SJCRH30 (cell line): Measurements from ENCODE around the gene BLTP2. TPM values are rescaled to one million over a fixed set of nuclear protein-coding genes. Genes with fewer than 3 reads are reported as not detected.
"Not testable (repeated sequence)": the region's sequence is repeated elsewhere in the genome, so short reads cannot be mapped to it uniquely, and the experiment has no call there.

ENCODE experiments used
- DNase-seq, 2 experiments: peaks; one replicate each; pipeline ENCODE4 v3.0.0-alpha.2; 2015 to 2020
- H3K27ac ChIP-seq: fragments of 250-450 bp; sonication (Bioruptor Pico); 2 replicates; pipeline ENCODE4 v1.5.1; 2020; ENCODE audit warnings: mild to moderate bottlenecking, moderate library complexity
- H3K27me3 ChIP-seq: fragments of 250-450 bp; sonication (Bioruptor Pico); 2 replicates; pipeline ENCODE4 v1.5.1; 2020; ENCODE audit warnings: mild to moderate bottlenecking, moderate library complexity
- H3K36me3 ChIP-seq: fragments of 250-450 bp; sonication (Bioruptor Pico); 2 replicates; pipeline ENCODE4 v1.5.1; 2020; ENCODE audit warnings: mild to moderate bottlenecking, moderate library complexity
- H3K4me1 ChIP-seq: fragments of 250-450 bp; sonication (Bioruptor Pico); 2 replicates; pipeline ENCODE4 v1.5.1; 2020; ENCODE audit warnings: mild to moderate bottlenecking, moderate library complexity
- H3K4me3 ChIP-seq: fragments of 250-450 bp; sonication (Bioruptor Pico); 2 replicates; pipeline ENCODE4 v1.5.1; 2020; ENCODE audit warnings: mild to moderate bottlenecking, moderate library complexity
- H3K9me3 ChIP-seq: fragments of 250-450 bp; sonication (Bioruptor Pico); replicated peaks from 2 replicates; pipeline ENCODE4 v1.5.1; 2020; ENCODE audit warnings: mild to moderate bottlenecking, moderate library complexity
- total RNA-seq: library from RNA; depleted of rRNA; stranded (reverse); fragments of >200 nt; shearing (Covaris generic); gene quantifications from 2 replicates; pipeline ENCODE4 v1.2.3, GENCODE V29; 2014

The BLTP2 gene
- total RNA-seq, 1 experiment from 2014 or later, result 120 TPM

- Histone ChIP-seq H3K9me3 (no peaks in the 10 kb centered on the region), H3K36me3 (peaks cover 79% of the 10 kb centered on the region)
These were observed 18.1 kb downstream of the BLTP2 start for GRCh38 chr17:28626818-28627217.

DNA sequence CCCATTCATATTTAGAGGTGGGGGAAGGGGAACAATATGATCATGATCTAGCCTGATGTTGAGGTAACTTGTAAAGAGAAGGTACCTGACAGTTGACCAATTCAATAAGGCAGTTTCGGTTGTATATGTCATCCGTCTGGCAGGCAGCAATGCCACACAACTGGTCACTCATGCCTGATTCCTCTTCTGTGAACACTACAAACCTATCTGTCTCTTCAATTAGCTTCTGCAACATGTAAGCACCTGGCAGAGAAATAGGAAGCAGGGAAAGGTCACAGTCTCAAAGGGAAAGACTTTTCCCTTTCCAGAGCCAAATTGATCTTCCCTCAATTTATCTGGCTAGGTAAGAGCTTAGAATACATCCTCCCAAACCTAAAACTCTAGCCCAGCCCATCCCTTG, 20.8 kb downstream of the BLTP2 start:
- H3K27me3 ChIP-seq, result no peaks in the 10 kb centered on the region
- no peaks in the 10 kb centered on the region for H3K9me3 ChIP-seq
- peaks cover 81% of the 10 kb centered on the region for H3K36me3 ChIP-seq
- no peak overlapping the region for H3K27ac ChIP-seq
- no peak for DNase-seq
- H3K4me3 ChIP-seq, result no peak overlapping the region
- no peaks in the 10 kb centered on the region for H3K4me1 ChIP-seq

More at GRCh38 chr17:28626818-28627217, 18.1 kb downstream of the BLTP2 start:
- H3K4me3 ChIP-seq, result no peak overlapping the region
- no peak for DNase-seq
- H3K27me3 ChIP-seq, result no peaks in the 10 kb centered on the region
- H3K27ac ChIP-seq, result no peak overlapping the region
- H3K4me1 ChIP-seq, result no peaks in the 10 kb centered on the region

DNA sequence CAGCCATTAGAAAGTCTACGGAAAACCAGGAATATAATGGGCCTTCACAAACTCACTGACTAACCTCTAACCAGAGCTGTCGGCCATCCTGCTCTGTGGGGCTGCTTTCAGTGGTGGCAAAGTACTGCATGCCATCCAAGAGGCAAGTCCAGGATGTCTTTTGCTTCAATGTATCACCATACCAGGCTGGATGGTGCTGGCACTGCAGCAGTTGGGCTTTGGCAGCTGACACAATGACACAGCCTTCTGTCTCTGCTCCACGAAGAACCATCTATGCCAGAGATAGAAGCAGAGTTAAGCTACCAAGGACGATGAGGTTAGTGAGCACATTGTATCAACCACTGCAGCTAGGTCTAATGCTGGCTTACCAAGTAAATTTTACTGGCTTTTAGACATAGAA, 21.3 kb downstream of the BLTP2 start:
- Histone ChIP-seq H3K27me3 (no peaks in the 10 kb centered on the region), H3K4me3 (no peak overlapping the region), H3K27ac (no peak overlapping the region), H3K4me1 (no peaks in the 10 kb centered on the region), H3K36me3 (peaks cover 84% of the 10 kb centered on the region), H3K9me3 (no peaks in the 10 kb centered on the region)
- no peak for DNase-seq

- Histone ChIP-seq H3K27me3 (no peaks in the 10 kb centered on the region), H3K9me3 (no peaks in the 10 kb centered on the region), H3K27ac (no peak overlapping the region), H3K4me3 (no peak overlapping the region), H3K4me1 (no peaks in the 10 kb centered on the region), H3K36me3 (peaks cover 83% of the 10 kb centered on the region)
- no peak for DNase-seq
These were observed 22.8 kb downstream of the BLTP2 start for GRCh38 chr17:28622186-28622585.

- Histone ChIP-seq H3K9me3 (no peaks in the 10 kb centered on the region), H3K36me3 (peaks cover 95% of the 10 kb centered on the region), H3K27me3 (no peaks in the 10 kb centered on the region), H3K4me1 (no peaks in the 10 kb centered on the region), H3K27ac (no peak overlapping the region), H3K4me3 (no peak overlapping the region)
- DNase-seq, result no peak
These were observed 24.9 kb downstream of the BLTP2 start for GRCh38 chr17:28620010-28620409.

DNA sequence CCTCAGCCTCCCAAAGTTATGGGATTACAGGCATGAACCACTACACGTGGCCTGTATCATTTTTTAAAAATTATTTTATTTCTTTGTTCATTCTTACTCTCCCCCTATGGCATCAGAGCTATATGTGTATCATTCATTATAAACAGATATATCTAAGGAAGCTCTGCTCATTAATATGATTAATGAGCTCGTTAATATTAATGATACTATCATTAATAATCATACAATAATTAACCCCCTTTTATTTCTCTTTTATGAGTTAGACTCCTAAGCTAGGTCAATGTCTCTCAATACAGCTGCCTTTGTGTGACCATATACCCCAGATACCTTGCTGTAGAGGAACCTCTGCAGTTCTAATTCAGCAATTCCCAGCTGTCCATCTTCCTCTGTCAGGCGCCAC, 26.5 kb downstream of the BLTP2 start:
- Histone ChIP-seq H3K27me3 (no peaks in the 10 kb centered on the region), H3K4me3 (no peak overlapping the region), H3K4me1 (no peaks in the 10 kb centered on the region), H3K9me3 (no peaks in the 10 kb centered on the region), H3K27ac (no peak overlapping the region), H3K36me3 (peaks cover 90% of the 10 kb centered on the region)
- no peak for DNase-seq

DNA sequence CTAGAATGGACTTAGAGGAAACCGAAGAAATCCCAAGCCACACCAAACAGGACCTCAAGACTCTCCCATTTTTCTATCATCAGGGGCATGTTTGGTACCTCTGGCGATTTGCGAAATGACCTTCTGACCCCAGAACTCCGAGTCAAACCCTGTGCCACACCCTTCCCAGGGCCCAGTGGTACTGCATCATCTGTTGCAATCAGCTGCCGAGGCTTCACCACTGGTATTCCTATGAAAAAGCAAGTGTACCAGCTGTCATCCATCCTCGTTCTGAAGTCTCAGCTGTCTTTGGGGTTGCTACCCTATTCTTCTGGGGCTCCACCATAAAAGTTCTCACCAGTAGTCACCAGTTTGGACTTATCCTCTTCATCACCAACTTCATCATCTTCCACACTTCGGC, 28.7 kb downstream of the BLTP2 start:
- DNase-seq, result peak in 1 of 2 experiments; percentile 26
- no peaks in the 10 kb centered on the region for H3K9me3 ChIP-seq
- peaks cover 80% of the 10 kb centered on the region for H3K36me3 ChIP-seq
- no peak overlapping the region for H3K27ac ChIP-seq
- H3K4me1 ChIP-seq, result no peaks in the 10 kb centered on the region
- no peaks in the 10 kb centered on the region for H3K27me3 ChIP-seq
- no peak overlapping the region for H3K4me3 ChIP-seq

DNA sequence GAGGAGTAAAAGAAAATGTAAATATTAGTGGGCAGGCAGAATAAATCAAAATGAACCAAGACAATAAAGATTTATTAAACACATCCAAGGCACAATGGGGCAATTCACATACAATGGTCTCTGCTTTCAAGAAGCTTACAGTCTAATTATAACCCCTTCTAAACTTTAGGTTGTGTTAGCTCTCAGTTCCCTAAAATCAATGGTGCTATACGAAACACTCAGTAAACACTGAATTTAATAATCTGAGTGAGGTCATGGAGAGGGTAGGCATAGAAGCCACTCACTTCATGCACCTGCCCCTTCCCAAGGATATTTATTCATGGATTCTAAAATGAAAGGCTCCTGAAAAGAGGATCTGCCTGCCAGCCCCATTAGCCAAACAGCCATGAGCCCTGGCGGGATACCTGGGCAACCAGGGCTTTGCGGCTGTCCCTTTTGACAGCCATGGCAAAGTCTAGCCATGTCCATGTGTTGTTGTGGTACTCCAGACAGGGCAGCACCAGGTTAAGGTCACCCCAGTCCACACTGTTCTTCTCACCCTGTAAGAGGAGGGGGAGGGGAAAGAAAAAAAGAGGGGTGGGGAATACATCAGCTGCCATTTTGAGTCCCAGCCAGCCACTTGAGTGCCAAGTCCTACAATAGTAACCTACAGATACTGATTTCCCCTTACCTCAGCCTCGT, 29.6 kb downstream of the BLTP2 start:
- no peak overlapping the region for H3K27ac ChIP-seq

GRCh38 chr17:28613931-28614381, 31.0 kb downstream of the BLTP2 start, which contains the start of gene RSKR:
Gene RSKR, minus strand, starts transcription at chr17:28614185. Its CDS starts 24 bp downstream, at chr17:28614161.
- Histone ChIP-seq H3K4me1 (no peaks in the 10 kb centered on the region), H3K27me3 (no peaks in the 10 kb centered on the region), H3K9me3 (no peaks in the 10 kb centered on the region), H3K4me3 (no peak within 1 kb of the TSS), H3K27ac (no peak within 1 kb of the TSS), H3K36me3 (peaks cover 65% of the 10 kb centered on the region)
- no peak for DNase-seq

More for the DNA sequence above, 29.6 kb downstream of the BLTP2 start:
- H3K4me3 ChIP-seq, result no peak overlapping the region
- H3K9me3 ChIP-seq, result no peaks in the 10 kb centered on the region
- H3K36me3 ChIP-seq, result peaks cover 76% of the 10 kb centered on the region
- H3K4me1 ChIP-seq, result no peaks in the 10 kb centered on the region
- DNase-seq, result no peak
- no peaks in the 10 kb centered on the region for H3K27me3 ChIP-seq

- no peak overlapping the region for H3K4me3 ChIP-seq
- H3K27ac ChIP-seq, result no peak overlapping the region
- DNase-seq, result peak; percentile 54 to 70
- H3K36me3 ChIP-seq, result peaks cover 58% of the 10 kb centered on the region
- H3K27me3 ChIP-seq, result no peaks in the 10 kb centered on the region
- no peaks in the 10 kb centered on the region for H3K4me1 ChIP-seq
- no peaks in the 10 kb centered on the region for H3K9me3 ChIP-seq
These were observed 31.8 kb downstream of the BLTP2 start for GRCh38 chr17:28612936-28613872.

GRCh38 chr17:28612531-28612930, 32.4 kb downstream of the BLTP2 start:
- Histone ChIP-seq H3K4me3 (no peak overlapping the region), H3K27ac (no peak overlapping the region), H3K36me3 (peaks cover 53% of the 10 kb centered on the region), H3K4me1 (no peaks in the 10 kb centered on the region), H3K27me3 (no peaks in the 10 kb centered on the region), H3K9me3 (no peaks in the 10 kb centered on the region)
- DNase-seq, result no peak

DNA sequence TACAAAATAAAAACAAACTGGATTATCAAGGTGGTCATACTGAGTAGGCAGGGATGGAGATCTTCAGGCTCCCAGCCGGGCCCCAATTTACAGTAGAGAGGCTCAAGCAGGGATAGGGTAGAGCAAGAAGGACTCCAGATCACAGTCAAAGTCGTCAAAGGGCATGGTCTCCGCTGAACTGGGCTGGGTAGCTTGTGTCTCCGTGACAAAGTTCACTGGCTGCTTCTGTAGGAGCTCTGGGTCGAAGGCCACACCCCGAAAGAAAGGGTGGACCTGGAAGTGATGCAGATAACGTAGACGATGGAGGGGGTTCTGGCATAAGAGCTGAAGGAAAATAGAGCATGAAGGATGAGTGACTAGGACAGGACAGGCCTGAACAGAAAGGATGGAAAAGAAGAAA, 34.6 kb downstream of the BLTP2 start:
- no peaks in the 10 kb centered on the region for H3K4me1 ChIP-seq
- no peak overlapping the region for H3K4me3 ChIP-seq
- no peaks in the 10 kb centered on the region for H3K9me3 ChIP-seq
- no peaks in the 10 kb centered on the region for H3K27me3 ChIP-seq
- H3K36me3 ChIP-seq, result peaks cover 35% of the 10 kb centered on the region
- no peak for DNase-seq
- no peak overlapping the region for H3K27ac ChIP-seq

DNA sequence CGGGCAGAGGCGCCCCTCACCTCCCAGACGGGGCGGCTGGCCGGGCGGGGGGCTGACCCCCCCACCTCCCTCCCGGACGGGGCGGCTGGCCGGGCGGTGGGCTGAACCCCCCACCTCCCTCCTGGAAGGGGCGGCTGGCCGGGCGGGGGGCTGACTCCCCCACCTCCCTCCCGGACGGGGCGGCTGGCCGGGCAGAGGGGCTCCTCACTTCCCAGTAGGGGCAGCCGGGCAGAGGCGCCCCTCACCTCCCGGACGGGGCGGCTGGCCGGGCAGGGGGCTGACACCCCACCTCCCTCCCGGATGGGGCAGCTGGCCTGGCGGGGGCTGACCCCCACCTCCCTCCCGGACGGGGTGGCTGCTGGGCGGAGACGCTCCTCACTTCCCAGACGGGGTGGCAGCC, 40.9 kb downstream of the BLTP2 start:
- not testable (repeated sequence) for H3K36me3 ChIP-seq, H3K4me1 ChIP-seq, DNase-seq, H3K27ac ChIP-seq, H3K4me3 ChIP-seq, H3K9me3 ChIP-seq, H3K27me3 ChIP-seq

GRCh38 chr17:28599311-28600184, 45.4 kb downstream of the BLTP2 start:
- H3K4me1 ChIP-seq, result no peaks in the 10 kb centered on the region
- H3K27ac ChIP-seq, result peak overlapping the region; percentile 85
- H3K36me3 ChIP-seq, result peaks cover 11% of the 10 kb centered on the region; the same call in 1 of the 2 replicates
- no peaks in the 10 kb centered on the region for H3K27me3 ChIP-seq
- peak overlapping the region; percentile 94 for H3K4me3 ChIP-seq
- no peaks in the 10 kb centered on the region for H3K9me3 ChIP-seq
- DNase-seq, result peak; percentile 70 to 79
